Heart right ventricle (tissue), 16 donors: ENCODE data around the gene UBE2J1. TPM values are rescaled to one million over a fixed set of nuclear protein-coding genes. Genes with fewer than 3 reads are reported as not detected.

Source experiments
- ATAC-seq, 8 donors: fragments of 200-7000 bp; cut with Tn5 transposase; one replicate each; pipeline ENCODE4 v1.9.1; 2020; ENCODE audit warnings: mild to moderate bottlenecking in 8 of 8, moderate library complexity in 8 of 8, moderate number of reproducible peaks in 1 of 8
- DNase-seq, 2 donors: peaks; one replicate each; pipeline ENCODE4 v3.0.0-alpha.2; 2020
- H3K27ac ChIP-seq, 10 donors: fragments of 200-600 bp; sonication (generic) in 2 of 10; one replicate each; pipeline versions ENCODE4 v1.5.0 to v1.8.0; 2020 to 2022; ENCODE audit warnings: mild to moderate bottlenecking in 3 of 10
- H3K27me3 ChIP-seq, 7 donors: fragments of 200-600 bp; one replicate each; pipeline ENCODE4 v1.8.0; 2021 to 2022; ENCODE audit warnings: mild to moderate bottlenecking in 2 of 7
- H3K36me3 ChIP-seq, 9 donors: fragments of 200-600 bp; sonication (generic) in 1 of 9; one replicate each; pipeline versions ENCODE4 v1.5.0 to v1.8.0; 2020 to 2022; ENCODE audit warnings: mild to moderate bottlenecking in 2 of 9
- H3K4me1 ChIP-seq, 9 donors: fragments of 200-600 bp; sonication (generic) in 1 of 9; one replicate each; pipeline versions ENCODE4 v1.5.0 to v1.8.0; 2020 to 2022; ENCODE audit warnings: mild to moderate bottlenecking in 4 of 9
- H3K4me3 ChIP-seq, 10 donors: fragments of 200-600 bp; sonication (generic) in 2 of 10; one replicate each; pipeline versions ENCODE4 v1.5.0 to v1.8.0; 2020 to 2022; ENCODE audit warnings: mild to moderate bottlenecking in 7 of 10, moderate library complexity in 2 of 10
- H3K9me3 ChIP-seq, 11 donors: fragments of 200-600 bp in 10 of 11; sonication (generic) in 2 of 11; one replicate each; pipeline versions ENCODE4 v1.5.0 to v1.8.0; 2013 to 2022; ENCODE audit warnings: mild to moderate bottlenecking in 2 of 11, control low read depth in 1 of 11, moderate library complexity in 1 of 11
- CTCF ChIP-seq, 9 donors: fragments of 200-600 bp; sonication (generic) in 2 of 9; IDR thresholded peaks; one replicate each; pipeline versions ENCODE4 v1.5.0 to v1.8.0; 2021 to 2022; ENCODE audit warnings: antibody characterized with exemption in 9 of 9, mild to moderate bottlenecking in 5 of 9, moderate library complexity in 1 of 9
- WGBS, 2 donors: extraction: QIAGEN DNeasy Blood & Tissue Kit; methylation state at CpG; one replicate each; pipeline ENCODE4 v1.1.7; 2013; ENCODE audit warnings: inconsistent platforms in 1 of 2; 5-methylcytosine and 5-hydroxymethylcytosine counted together
- intact Hi-C, 10 donors: fragments of 100-400 bp; cut with DNase I; formaldehyde crosslinking; loops; one replicate each; pipeline versions ENCODE4 v1.11.1 to v1.14.2; 2022
- polyA plus RNA-seq, 2 donors: library from polyadenylated mRNA; stranded (reverse); fragments of 200-250 nt; gene quantifications; one replicate each; pipeline ENCODE4 v1.2.3, GENCODE V29; 2013
- total RNA-seq, 10 donors: library from RNA; stranded (reverse); fragmentation: NEBNext Ultra II Directional in 3 of 10; extraction: Animal tissue kit (Norgen Biotek cat#: 25700) in 3 of 10; gene quantifications; one replicate each; pipeline versions ENCODE4 v1.2.1 to v1.2.4, GENCODE V29; 2021 to 2023
- donor health status: Arrhythmogenic right ventricular cardiomyopathy.
- donor health status: ischemic (EF 13 %, LVEDD 7.1; RV severe dilation, severe dysfunction).
- donor health status: healthy with polysubstance abuse.
- donor health status: DM: no; HTN: yes; CAD: no.
- donor health status: DM: no; HTN: no; CAD: no.
- donor health status: ischemic (EF 25% LVEDD 6.9; RV normal size, moderate dysfunction).
- donor health status: ischemic (EF 25% LVEDD 5.7; RV mildly dilated, moderate dysfunction).
- donor health status: healthy.
- donor health status: DM: yes; HTN: yes; CAD: no.
- donor health status: Ischemic cardiomyopathy.
- donor health status: ischemic (EF 35%, LVEDD 5.7; RV mildly dilated, moderate dysfunction).
- donor health status: nonischemic (EF 11% LVEDD 7.7; RV severe dilation, severe dysfunction).
- donor health status: DM: yes; HTN: yes; CAD: no.
- donor health status: PGD.
- donor health status: ischemic (EF 29% LVEDD 5.4; RV normal size, mild dysfunction).
- donor health status: nonischemic (EF 23%, LVEDD 6.1; RV moderate dilation, normal function).

The UBE2J1 gene
- total and polyA plus RNA-seq, 12 donors = 9.9 to 23.9 (median 14.1) TPM

GRCh38 chr6:89281779-89282246 is 70.7 kb downstream of the UBE2J1 start:
- Histone ChIP-seq H3K4me1 (no peaks in the 10 kb centered on the region), H3K27me3 (no peaks in the 10 kb centered on the region), H3K36me3 (no peaks in the 10 kb centered on the region), H3K9me3 (no peaks in the 10 kb centered on the region), H3K4me3 (no peak overlapping the region), H3K27ac (no peak overlapping the region)
- DNase-seq (no peak), ATAC-seq (peak in 4 of 8 donors; percentile 42 to 52 (median 50))
- intact Hi-C loops = no loop called here
- WGBS, 2 donors = 69 to 82% methylated on average over 10 of the region's 10 CpGs
- peak in 3 of 9 donors; percentile 16 to 53 (median 25) for TF ChIP-seq CTCF (IDR thresholded peaks at IDR 0.05)

- WGBS, 2 donors = 94% methylated on average over 9 of the region's 9 CpGs
- no peak for ATAC-seq
- TF ChIP-seq CTCF (IDR thresholded peaks at IDR 0.05) = no peak
Measured at GRCh38 chr6:89278956-89279355, 73.6 kb downstream of the UBE2J1 start.

More at GRCh38 chr6:89278956-89279355, 73.6 kb downstream of the UBE2J1 start:
- no peak overlapping the region for H3K27ac ChIP-seq
- intact Hi-C loops = no loop called here
- H3K4me3 ChIP-seq = no peak overlapping the region
- H3K27me3 ChIP-seq = no peaks in the 10 kb centered on the region
- H3K36me3 ChIP-seq = no peaks in the 10 kb centered on the region
- peaks cover 0 to 4% (median 0%) of the 10 kb centered on the region in 9 donors for H3K4me1 ChIP-seq
- H3K9me3 ChIP-seq = no peaks in the 10 kb centered on the region
- no peak for DNase-seq

Other genes starting within 250 kb of the UBE2J1 start
- gene SRSF12, start 234.7 kb downstream of the UBE2J1 start, total RNA-seq = under 1 TPM in 8 of 10 donors, not detected in 2; 0.06 to 0.47 (median 0.17) TPM
- under 1 TPM; 0.15 to 0.32 TPM for gene SRSF12, start 234.7 kb downstream of the UBE2J1 start, polyA plus RNA-seq
- gene PM20D2, start 206.7 kb downstream of the UBE2J1 start, total RNA-seq = 10 to 100 TPM in 3 of 10 donors, 1 to 10 TPM in 7; 6.0 to 14.3 (median 8.4) TPM
- gene PM20D2, start 206.7 kb downstream of the UBE2J1 start, polyA plus RNA-seq = 1 to 10 TPM; 3.2 to 6.3 TPM
- not detected for gene GABRR1, start 135.4 kb downstream of the UBE2J1 start, total RNA-seq
- gene GABRR1, start 135.4 kb downstream of the UBE2J1 start, polyA plus RNA-seq = under 1 TPM in 1 of 2 donors, not detected in 1; 0.01 TPM
- gene GABRR2, start 37.4 kb downstream of the UBE2J1 start, total RNA-seq = 1 to 10 TPM in 1 of 10 donors, under 1 TPM in 6, not detected in 3; 0.14 to 1.2 (median 0.29) TPM
- gene GABRR2, start 37.4 kb downstream of the UBE2J1 start, polyA plus RNA-seq = under 1 TPM; 0.45 to 0.80 TPM
- gene RRAGD, start 59.6 kb upstream of the UBE2J1 start, total RNA-seq = 100 to 1,000 TPM in 9 of 10 donors, 10 to 100 TPM in 1; 93.1 to 130 (median 120) TPM
- 10 to 100 TPM; 18.1 to 24.8 TPM for gene RRAGD, start 59.6 kb upstream of the UBE2J1 start, polyA plus RNA-seq
- gene ANKRD6, start 80.4 kb upstream of the UBE2J1 start, total RNA-seq = 10 to 100 TPM in 5 of 10 donors, 1 to 10 TPM in 5; 6.3 to 18.2 (median 10.4) TPM
- 1 to 10 TPM; 2.0 to 7.5 TPM for gene ANKRD6, start 80.4 kb upstream of the UBE2J1 start, polyA plus RNA-seq